Glomerular visceral epithelial cell (primary cell): ENCODE results near the gene RNF187.

ENCODE experiments used
- DNase-seq: peaks from one replicate; pipeline ENCODE4 v3.0.0-alpha.2; 2016; ENCODE audit errors: extremely low spot score

The RNF187 gene

DNA sequence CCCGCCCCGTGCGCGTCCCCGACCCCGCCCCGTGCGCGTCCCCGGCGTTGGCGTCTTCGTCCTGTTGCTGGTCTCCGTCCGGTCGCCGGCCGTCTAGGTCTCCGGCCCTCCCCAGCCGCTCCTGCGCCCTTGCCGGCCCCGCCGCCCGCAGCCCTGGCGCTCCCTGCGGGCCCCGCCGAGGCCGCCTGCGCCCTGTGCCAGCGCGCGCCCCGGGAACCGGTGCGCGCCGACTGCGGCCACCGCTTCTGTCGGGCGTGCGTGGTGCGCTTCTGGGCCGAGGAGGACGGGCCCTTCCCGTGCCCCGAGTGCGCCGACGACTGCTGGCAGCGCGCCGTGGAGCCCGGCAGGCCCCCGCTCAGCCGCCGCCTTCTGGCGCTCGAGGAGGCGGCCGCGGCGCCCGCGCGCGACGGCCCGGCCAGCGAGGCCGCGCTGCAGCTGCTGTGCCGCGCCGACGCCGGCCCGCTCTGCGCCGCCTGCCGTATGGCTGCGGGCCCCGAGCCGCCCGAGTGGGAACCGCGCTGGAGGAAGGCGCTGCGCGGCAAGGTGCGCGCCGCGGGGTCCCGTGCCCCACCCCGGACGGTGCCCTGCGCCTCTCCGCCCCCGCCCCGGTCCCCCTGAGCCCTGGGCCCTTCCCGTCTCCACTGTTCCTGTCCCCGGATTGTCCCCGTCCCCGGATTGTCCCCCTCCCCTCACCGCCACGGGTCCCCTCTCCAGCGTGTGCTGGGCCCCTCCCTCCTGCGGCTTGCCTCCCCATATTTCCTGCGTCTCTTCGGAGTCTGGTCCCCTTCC is at the start of gene RNF187:
Gene RNF187 (plus strand): TSS at position 47 of the 789 bp plus-strand sequence.
- no peak for DNase-seq

GRCh38 chr1:228437424-228437962 is 49.7 kb upstream of the RNF187 start:
- no peak for DNase-seq

- no peak for DNase-seq
Observed at GRCh38 chr1:228438266-228438665, 48.9 kb upstream of the RNF187 start.

- DNase-seq = no peak
Observed at GRCh38 chr1:228440761-228441500, 46.3 kb upstream of the RNF187 start.

DNA sequence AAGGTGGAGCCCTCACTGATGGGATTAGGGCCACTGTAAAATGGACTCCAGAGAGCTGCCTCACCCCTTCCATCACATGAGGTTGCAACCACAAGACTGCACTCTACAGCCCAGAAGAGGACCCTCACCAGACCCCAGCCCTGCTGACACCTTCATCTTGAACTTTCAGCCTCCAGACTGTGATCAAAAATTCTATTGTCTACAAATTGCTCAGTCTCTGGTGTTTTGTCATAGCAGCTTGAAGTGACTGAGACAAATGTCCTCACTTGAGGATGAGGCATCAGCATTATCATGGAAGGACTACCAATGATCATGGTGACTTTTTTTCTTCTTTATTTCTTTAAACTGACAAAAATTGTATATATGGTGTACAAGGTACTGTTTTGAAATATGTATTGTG is 43.8 kb upstream of the RNF187 start:
- no peak for DNase-seq

DNA sequence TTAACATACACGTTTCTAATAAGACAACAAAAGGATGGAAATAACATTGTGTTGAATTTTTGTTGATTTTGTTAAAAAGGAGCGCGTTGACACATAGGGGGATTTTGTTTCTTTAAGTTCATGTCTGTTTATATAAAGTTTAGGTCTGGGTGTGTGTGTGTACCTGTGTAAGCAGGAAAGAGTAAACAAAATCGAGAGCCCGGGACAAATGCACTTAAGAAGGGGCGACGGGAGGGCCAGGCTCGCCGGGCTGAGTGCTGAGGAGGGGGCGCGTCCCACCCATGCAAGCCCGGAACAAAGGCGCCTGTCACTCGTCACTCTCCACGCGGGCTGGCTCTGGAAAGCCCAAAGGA is 41.7 kb upstream of the RNF187 start:
- no peak for DNase-seq

GRCh38 chr1:228445843-228446650 is 41.1 kb upstream of the RNF187 start:
- peak; percentile 8 for DNase-seq

DNA sequence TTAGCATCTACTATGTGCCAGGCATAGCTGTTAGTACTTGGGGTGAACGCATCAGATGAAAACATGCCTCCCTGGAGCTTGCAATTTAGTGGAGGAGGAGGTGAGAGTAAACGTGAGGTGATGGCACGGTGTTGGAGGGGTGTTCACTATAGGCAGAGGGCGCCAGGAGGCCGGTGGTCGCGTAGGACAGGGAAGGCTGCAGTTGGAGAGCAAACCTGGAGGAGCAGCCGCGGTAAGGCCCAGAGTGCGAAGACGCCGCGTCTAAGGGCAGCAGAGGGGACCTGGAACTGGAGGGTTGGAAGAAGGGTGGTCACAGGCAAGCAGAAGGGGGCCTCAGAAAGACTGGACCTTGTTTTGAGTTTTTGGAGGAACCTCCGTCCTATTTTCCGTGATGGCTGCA is 40.3 kb upstream of the RNF187 start:
- DNase-seq = no peak

- no peak for DNase-seq
Observed at GRCh38 chr1:228448372-228448771, 38.8 kb upstream of the RNF187 start.

DNA sequence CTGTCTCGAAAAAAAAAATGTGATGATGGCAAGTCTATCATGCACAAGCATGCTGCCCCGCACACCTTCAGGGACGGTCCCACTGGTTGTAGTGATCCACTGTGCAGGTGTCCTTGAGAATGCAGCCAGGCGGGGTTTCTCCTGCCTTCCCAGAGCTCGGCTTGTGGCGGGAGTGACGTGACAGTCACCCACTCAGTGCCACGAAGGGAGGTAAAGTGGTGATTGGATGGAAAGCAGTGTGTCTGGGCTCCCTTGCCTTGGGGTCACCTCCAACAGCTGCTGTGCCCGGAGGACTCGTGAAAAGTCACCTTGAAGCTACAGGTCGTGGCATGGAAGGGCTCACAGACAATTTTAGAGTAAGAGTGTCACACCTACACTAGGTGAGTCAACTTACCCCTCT is 37.0 kb upstream of the RNF187 start:
- DNase-seq = no peak

GRCh38 chr1:228452194-228453021 is 34.8 kb upstream of the RNF187 start:
- peak; percentile 75 for DNase-seq

DNA sequence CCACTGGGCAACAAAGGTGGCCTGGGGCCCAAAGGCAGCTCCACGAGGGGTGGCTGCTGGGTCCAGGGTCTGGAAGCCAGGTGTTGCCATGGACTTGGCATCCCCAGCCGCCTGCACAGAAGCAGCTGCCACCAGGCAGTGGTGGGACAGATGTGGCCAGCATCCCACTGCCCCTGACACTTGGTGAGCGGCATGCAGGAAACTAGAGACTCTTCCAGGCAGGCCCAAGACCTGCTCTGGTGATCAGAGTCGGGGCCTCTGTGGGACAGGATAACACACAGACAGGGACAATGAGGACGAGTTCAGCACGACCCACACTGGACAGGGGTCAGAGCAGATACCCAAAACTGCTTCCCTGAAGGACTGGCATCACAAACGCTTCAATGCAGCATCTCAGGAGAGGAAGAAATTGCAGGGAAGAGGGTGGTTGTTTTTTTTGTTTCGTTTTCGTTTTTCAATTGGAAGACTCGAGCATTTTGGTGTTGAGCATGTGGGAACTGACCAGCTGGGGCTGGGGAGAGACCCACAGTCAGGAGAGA is 34.1 kb upstream of the RNF187 start:
- no peak for DNase-seq

DNA sequence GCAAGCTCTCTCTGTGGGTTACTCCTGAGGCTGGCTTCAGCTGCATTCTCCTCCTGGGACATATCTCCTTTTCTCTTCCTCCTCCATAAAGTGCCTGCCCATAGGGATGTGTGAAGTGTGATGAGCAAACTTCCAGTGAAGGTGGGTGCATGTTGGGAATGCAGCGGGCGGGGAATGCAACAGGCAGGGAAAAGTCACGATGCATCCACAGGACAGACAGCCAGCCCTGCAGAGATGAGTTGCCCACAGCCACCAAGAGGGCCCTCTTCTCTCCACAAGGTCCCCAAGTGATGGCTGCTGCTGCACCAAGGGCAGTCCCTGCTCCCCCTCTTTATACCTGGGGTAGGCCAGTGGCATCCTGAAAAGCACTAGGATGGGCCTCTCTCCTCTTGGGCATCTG is 33.6 kb upstream of the RNF187 start:
- DNase-seq = no peak

DNA sequence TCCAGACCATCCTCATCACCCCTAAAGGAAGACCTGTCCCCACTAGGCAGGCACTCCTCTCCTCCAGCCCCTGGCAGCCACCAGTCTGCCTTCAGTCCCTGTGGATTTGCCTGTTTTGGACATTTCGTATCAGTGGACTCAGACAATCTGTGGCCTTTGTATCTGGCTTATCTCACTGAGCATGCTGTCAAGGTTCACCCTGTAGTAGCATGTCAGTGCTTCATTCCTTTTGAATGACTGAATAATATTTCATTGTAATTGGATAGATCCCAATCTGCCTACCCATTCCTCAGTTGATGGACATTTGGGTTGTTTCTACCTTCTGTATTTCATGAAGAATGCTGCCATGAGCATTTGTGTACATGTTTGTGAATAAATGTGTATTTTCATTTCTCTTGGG is 32.9 kb upstream of the RNF187 start:
- no peak for DNase-seq

- no peak for DNase-seq
Observed at GRCh38 chr1:228455715-228456114, 31.5 kb upstream of the RNF187 start.

GRCh38 chr1:228456252-228457016 is 30.7 kb upstream of the RNF187 start:
- no peak for DNase-seq

DNA sequence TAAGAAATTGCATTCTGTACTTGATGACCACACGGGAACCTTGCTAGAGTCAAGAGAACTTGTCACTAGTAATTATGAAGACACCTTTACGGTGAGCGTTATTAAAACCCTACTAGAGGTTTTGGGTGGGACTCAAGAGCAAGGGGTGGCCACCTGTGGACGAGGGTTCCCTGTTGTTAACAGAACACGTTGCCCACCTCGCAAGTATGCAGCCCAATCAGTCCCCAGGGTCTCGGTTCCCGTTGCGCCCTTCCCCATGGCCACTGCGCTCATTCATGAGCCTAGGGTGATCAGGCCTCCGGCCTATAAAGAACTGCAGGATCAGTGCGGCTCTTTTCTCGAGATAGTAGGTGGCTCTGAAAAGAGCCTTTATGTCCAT is 30.2 kb upstream of the RNF187 start:
- no peak for DNase-seq

DNA sequence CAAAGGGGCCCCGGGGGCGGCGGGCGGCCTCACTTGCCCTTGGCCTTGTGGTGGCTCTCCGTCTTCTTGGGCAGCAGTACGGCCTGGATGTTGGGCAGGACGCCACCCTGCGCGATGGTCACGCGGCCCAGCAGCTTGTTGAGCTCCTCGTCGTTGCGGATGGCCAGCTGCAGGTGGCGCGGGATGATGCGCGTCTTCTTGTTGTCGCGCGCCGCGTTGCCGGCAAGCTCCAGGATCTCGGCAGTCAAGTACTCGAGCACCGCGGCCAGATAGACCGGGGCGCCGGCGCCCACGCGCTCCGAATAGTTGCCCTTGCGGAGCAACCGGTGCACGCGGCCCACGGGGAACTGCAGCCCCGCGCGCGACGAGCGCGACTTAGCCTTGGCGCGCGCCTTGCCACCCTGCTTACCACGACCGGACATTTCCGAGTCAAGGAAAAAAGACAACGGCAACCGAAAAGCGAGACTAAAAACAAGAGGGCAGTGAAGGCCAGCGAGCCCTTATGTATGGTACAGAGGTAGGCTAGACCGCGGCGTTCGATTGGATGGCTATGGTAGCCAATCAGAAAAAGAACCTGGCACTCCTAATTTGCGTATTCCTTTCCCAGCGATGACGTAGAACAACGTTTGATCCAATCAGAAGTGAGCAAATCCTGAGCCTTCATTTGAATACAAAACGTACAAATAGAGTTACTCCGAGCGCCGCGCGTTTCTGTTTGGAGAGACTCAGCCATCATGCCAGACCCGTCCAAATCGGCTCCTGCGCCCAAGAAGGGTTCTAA is 29.6 kb upstream of the RNF187 start:
- no peak for DNase-seq
